Panc1 (cell line): ENCODE data around the gene ZDHHC1. TPM values are rescaled to one million over a fixed set of nuclear protein-coding genes. Genes with fewer than 3 reads are reported as not detected.

Experiments used
- ATAC-seq: fragments of 200-7000 bp; cut with Tn5 transposase; 2 replicates; pipeline ENCODE4 v1.9.1; 2020; ENCODE audit warnings: mild to moderate bottlenecking, moderate library complexity
- BruUV-seq: library from RNA; stranded (reverse); fragments of 400-500 nt; replicated peaks from 2 replicates; lab custom pipeline; 2021; lab: Mats Ljungman, UMichigan
- CTCF ChIA-PET: fragments of 300-600 bp; sonication (Branson Sonifier 250); formaldehyde crosslinking; loops from one replicate; lab custom pipeline; 2022; ENCODE audit warnings: antibody characterized with exemption; lab: Charles Lee
- POLR2A ChIA-PET: fragments of 300-600 bp; sonication (Branson Sonifier 250); formaldehyde crosslinking; loops from one replicate; lab custom pipeline; 2022; ENCODE audit warnings: antibody characterized with exemption; lab: Charles Lee
- DNase-seq: peaks from one replicate; pipeline ENCODE4 v3.0.0-alpha.2; 2010; ENCODE audit warnings: low read depth, low spot score
- H3K27ac ChIP-seq: 2 replicates; pipeline ENCODE4 v1.5.1; 2011; ENCODE audit warnings: mild to moderate bottlenecking, low read length, inconsistent platforms
- H3K27me3 ChIP-seq: fragments of 200-500 bp; sonication (Bioruptor generic); 2 replicates; pipeline ENCODE4 v1.6.0; 2014; ENCODE audit warnings: low read length, inconsistent platforms; ENCODE audit not compliant: control insufficient read depth, insufficient read depth
- H3K36me3 ChIP-seq: fragments of 200-500 bp; sonication (Bioruptor generic); 2 replicates; pipeline ENCODE4 v1.5.1; 2014; ENCODE audit warnings: inconsistent platforms, mild to moderate bottlenecking, low read length, moderate library complexity; ENCODE audit not compliant: control insufficient read depth, insufficient read depth
- H3K4me1 ChIP-seq: 2 replicates; pipeline ENCODE4 v1.5.1; 2011; ENCODE audit warnings: inconsistent platforms, mild to moderate bottlenecking, low read length, moderate library complexity; ENCODE audit not compliant: control insufficient read depth, insufficient read depth
- H3K4me3 ChIP-seq, 2 experiments: 2 replicates each; pipeline ENCODE4 v1.5.1; 2011 to 2012; ENCODE audit warnings: low read depth in 2 of 2, low read length in 2 of 2, mild to moderate bottlenecking in 2 of 2, inconsistent platforms in 1 of 2, moderate library complexity in 1 of 2
- H3K9me3 ChIP-seq: fragments of 200-500 bp; sonication (Bioruptor generic); 2 replicates; pipeline ENCODE4 v1.5.1; 2014; ENCODE audit warnings: low read depth, mild to moderate bottlenecking, inconsistent platforms, low read length, moderate library complexity; ENCODE audit not compliant: control insufficient read depth, insufficient read depth
- CTCF ChIP-seq: fragments of 450-650 bp; IDR thresholded peaks from 2 replicates; pipeline ENCODE4 v1.5.1; 2017; ENCODE audit warnings: mild to moderate bottlenecking
- POLR2AphosphoS5 ChIP-seq: IDR thresholded peaks from 2 replicates; pipeline ENCODE4 v1.6.1; 2012; ENCODE audit warnings: mild to moderate bottlenecking, low read depth, low read length, moderate library complexity
- REST ChIP-seq, 2 experiments: IDR thresholded peaks; 2 replicates each; pipeline ENCODE4 v1.6.1; 2011 to 2012; ENCODE audit warnings: low read depth in 2 of 2, control low read depth in 1 of 2, low read length in 1 of 2, mild to moderate bottlenecking in 1 of 2, moderate library complexity in 1 of 2; ENCODE audit not compliant: insufficient read depth in 1 of 2
- SIN3A ChIP-seq: IDR thresholded peaks from 2 replicates; pipeline ENCODE4 v1.6.1; 2012; ENCODE audit warnings: low read depth, mild to moderate bottlenecking, low read length, moderate library complexity, borderline replicate concordance; ENCODE audit not compliant: insufficient read depth
- TCF7L2 ChIP-seq: IDR thresholded peaks from 2 replicates; pipeline ENCODE4 v1.6.1; 2011; ENCODE audit warnings: mild to moderate bottlenecking, low read depth, low read length, inconsistent platforms
- in situ Hi-C: cut with HindIII; loops from 2 replicates; pipeline ENCODE4 v1.10.0; 2016; ENCODE audit warnings: low sequenced_read_pairs, low pct_unique_long_range_greater_than_20kb
- intact Hi-C: fragments of 100-400 bp; cut with micrococcal nuclease; formaldehyde crosslinking; loops from one replicate; pipeline ENCODE4 v1.10.0; 2022; ENCODE audit not compliant: unreplicated experiment
- total RNA-seq: library from RNA; stranded (reverse); gene quantifications from one replicate; pipeline ENCODE4 v1.2.1, GENCODE V29; 2021; ENCODE audit not compliant: unreplicated experiment

The ZDHHC1 gene
- total RNA-seq, 1 experiment from 2014 or later, result 7.8 TPM

- in situ Hi-C loops, result no loop called here
- Histone ChIP-seq H3K27ac (no peak overlapping the region), H3K9me3 (no peaks in the 10 kb centered on the region), H3K4me3 (no peak overlapping the region), H3K36me3 (no peaks in the 10 kb centered on the region), H3K4me1 (no peaks in the 10 kb centered on the region; the same call in 1 of the 2 replicates), H3K27me3 (no peaks in the 10 kb centered on the region)
- DNase-seq, result no peak
- CTCF ChIA-PET, result interaction anchor here (0.6 kb wide), 1 partner anchor 13 kb away, joined by 3 read pairs; no protein-coding TSS in a partner anchor
- BruUV-seq, result no TSS peak
- intact Hi-C loops, result no loop called here
- no peak for TF ChIP-seq REST (IDR thresholded peaks at IDR 0.05; ENCODE audit: insufficient read depth in 1 of 2, low read depth in 2 of 2, low read length in 1 of 2)
- TF ChIP-seq CTCF, result no peak
- no peak for TF ChIP-seq SIN3A
- no peak for TF ChIP-seq TCF7L2
- TF ChIP-seq POLR2AphosphoS5, result no peak
- ATAC-seq, result no peak
- POLR2A ChIA-PET, result interaction anchor here (0.6 kb wide), 1 partner anchor 30 kb away, joined by 3 read pairs; no protein-coding TSS in a partner anchor
Observed at GRCh38 chr16:67397812-67398545, 18.3 kb downstream of the ZDHHC1 start.

GRCh38 chr16:67397036-67397801, 19.1 kb downstream of the ZDHHC1 start:
- DNase-seq, result no peak
- Histone ChIP-seq H3K27me3 (no peaks in the 10 kb centered on the region), H3K4me3 (no peak overlapping the region), H3K36me3 (no peaks in the 10 kb centered on the region), H3K9me3 (no peaks in the 10 kb centered on the region), H3K4me1 (no peaks in the 10 kb centered on the region; the same call in 1 of the 2 replicates), H3K27ac (no peak overlapping the region)
- ChIA-PET CTCF (no interaction called here), POLR2A (no interaction called here)
- in situ Hi-C loops, result no loop called here
- ATAC-seq, result no peak
- intact Hi-C loops, result no loop called here
- BruUV-seq, result no TSS peak
- no peak for TF ChIP-seq REST (IDR thresholded peaks at IDR 0.05; ENCODE audit: insufficient read depth in 1 of 2, low read depth in 2 of 2, low read length in 1 of 2)
- TF ChIP-seq POLR2AphosphoS5, result no peak
- TF ChIP-seq TCF7L2, result no peak
- TF ChIP-seq SIN3A, result no peak
- no peak for TF ChIP-seq CTCF
